Measurements from ENCODE around the gene NCR1.

GRCh38 chr19:54952591-54953344, 46.8 kb downstream of the NCR1 start:
- no peak for TF ChIP-seq NR2C2 (CRISPR knock-in tag; IDR thresholded peaks at IDR 0.05)
- TF ChIP-seq AFF4 (CRISPR knock-in tag; IDR thresholded peaks at IDR 0.05; ENCODE audit: borderline replicate concordance), result no peak
- no peak for TF ChIP-seq TEAD4 (CRISPR knock-in tag; IDR thresholded peaks at IDR 0.05)
- no peak for TF ChIP-seq JUN (CRISPR knock-in tag; IDR thresholded peaks at IDR 0.05)

All from WTC11 (cell line).